NCI-H446 (cell line): ENCODE results near the gene ENTPD8.
"Not testable (repeated sequence)": the region's sequence is repeated elsewhere in the genome, so short reads cannot be mapped to it uniquely, and the experiment has no call there.

ENCODE experiments used
- DNase-seq, 2 experiments: peaks; one replicate each; lab custom pipeline; 2025; lab: John Stamatoyannopoulos, UW

Gene ENTPD8

DNA sequence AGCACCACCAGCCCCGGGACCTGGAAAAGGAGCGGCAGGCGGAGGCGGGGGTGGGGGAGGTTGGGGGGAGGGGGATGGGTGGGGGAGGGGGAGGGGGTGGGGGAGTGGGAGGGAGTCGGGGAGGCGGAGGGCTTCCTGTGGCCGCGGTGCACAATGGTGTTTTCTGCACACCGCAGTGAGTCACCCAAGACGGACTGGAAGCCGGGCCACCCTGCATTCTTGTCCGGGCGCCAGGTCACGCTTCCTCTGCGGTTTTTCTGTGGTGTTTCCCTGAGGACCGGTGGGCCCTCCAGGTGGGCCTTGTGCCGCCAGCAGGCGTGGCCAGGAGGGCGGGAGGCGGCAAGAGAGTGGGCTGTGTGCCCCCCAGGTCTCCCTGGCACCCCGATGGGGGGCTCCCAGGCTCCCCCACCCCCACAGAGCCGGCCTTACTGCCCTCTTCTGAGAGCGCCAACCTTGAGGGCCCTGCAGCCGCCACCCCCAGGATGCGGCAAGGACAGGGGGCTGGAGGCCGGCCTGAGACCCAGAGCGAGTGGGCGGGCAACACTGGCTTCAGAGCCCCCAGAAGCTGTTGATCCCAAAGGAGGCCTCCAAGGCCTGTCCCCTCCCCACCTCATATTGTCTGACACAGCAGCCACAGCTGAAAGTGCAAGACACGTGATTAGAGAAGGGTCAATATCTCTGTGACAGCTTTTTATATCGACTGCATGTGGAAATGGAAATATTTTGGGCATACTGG lies 29.3 kb downstream of the ENTPD8 start:
- DNase-seq = no peak

DNA sequence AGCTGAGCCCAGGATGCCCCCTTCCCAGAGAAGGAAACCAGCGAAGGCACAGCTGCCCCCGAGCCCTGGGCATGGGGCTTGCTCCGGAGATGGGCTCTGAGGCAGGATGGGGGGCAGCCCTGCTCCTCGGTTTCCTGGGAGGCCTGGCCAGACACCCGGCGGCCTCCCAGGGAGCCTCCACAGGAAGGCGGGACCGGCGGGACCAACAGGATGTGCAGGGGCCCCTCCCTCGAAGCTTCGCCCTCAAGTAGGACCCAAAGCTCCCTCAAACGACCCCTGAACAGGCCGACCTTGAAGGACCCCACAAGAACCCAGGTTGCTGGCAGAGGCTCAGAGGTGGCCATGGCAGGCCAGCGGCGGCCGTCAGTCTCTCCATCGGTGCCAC lies 29.9 kb downstream of the ENTPD8 start:
- DNase-seq = no peak

DNA sequence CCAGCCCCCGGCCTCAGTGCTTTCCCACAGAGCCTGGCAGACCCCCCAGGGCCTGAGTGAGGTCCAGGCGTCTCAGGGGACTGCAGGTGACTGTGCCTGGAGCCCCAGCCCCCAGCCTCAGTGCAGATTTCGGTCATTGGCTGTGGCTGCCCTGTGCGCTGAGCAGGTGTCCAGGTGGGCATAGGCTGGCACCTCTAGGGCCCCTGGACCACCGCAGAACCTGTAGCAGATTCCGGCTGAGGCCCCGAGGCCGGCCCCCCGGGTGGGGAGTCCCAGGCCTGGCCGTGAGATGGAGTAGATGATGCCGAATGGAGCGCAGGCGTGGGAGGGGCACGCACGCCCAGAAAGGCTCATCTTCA lies 30.3 kb downstream of the ENTPD8 start:
- DNase-seq = no peak

- DNase-seq = not testable (repeated sequence)
Measured at GRCh38 chr9:137410236-137410890, 30.8 kb downstream of the ENTPD8 start.

DNA sequence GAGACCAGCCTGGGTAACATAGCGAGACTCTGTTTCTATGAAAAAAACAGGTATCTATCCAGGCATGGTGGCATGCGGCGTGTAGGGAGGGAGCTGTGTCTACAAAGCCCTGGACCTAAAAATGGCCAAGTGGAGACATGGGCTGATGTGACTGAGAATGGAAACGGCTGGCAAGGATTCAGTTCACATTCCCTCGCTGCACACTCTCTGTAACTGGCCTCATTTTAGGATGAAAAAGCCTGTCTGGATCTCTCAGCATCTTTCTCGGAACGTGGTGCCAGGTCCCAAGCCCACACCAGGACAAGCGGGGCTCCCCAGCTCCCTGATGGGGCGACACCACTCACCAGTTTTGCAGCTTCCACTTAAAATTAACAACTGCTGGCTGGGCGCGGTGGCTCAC lies 31.6 kb downstream of the ENTPD8 start:
- DNase-seq = no peak

GRCh38 chr9:137408651-137409405 lies 32.3 kb downstream of the ENTPD8 start:
- DNase-seq = no peak

DNA sequence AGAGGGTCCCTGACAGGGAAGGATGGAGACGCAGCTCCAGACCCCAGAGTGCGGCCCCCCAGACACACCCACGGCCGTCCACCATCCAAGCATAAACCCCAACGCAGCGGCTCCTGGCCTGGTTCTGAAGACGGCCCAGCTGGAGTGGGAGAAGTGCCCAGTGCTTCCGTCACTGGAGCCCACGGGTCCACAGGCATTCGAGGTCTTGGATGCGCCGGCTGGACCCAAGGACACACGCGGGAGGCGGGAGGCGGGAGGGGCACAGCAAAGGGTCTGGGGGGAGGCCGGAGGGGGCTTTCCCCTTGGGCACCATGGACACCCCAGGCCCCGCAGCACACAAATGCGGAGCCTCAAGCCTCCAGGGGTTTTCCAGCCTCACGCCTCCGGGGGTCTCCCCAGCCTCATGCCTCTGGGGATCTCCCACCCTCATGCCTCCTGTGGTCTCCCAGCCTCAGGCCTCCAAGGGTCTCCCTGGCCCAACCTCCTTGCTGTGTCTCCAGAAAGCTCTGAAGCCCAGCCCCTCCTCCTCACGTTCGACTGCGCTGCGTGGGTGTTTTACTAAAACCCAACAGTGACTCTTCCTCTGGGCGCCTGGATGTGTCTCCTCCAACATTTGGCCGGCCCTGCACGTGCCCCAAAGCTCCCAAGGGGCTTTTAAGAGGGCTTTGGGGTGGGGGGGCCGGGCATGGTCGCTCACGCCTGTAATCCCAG lies 33.4 kb downstream of the ENTPD8 start:
- DNase-seq = no peak

- no peak for DNase-seq
Measured at GRCh38 chr9:137406876-137407589, 34.1 kb downstream of the ENTPD8 start.

DNA sequence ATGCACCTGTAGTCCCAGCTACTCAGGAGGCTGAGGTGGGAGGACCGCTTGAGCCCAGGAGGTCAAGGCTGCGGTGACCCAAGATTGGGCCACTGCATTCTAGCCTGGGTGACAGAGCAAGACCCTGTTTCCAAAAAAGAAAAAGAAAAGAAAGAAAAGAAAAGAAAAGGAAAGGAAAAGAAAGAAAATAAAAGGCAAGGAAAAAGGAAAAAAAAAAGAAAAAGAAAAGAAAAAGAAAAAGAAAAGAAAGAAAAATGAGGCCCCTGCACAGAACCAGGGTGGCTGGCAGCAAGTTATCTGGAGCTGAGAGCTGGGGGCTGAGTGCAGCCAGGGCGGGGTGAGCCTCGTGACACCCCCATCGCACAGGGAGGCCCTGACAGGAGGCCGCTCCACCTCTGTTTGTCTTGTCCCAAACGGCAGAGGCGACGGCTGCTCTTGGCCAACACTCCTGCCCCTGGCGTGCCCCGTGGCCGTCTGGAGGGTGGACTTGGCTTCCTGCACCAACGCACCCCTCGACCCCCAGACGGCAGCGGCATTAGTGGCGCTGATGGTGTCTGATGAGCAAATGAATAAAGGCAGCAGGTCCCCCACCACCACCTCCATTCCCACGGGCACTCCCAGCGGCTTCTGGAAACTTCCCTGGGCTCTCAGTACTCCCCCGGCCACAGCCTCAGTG lies 34.9 kb downstream of the ENTPD8 start:
- no peak for DNase-seq

DNA sequence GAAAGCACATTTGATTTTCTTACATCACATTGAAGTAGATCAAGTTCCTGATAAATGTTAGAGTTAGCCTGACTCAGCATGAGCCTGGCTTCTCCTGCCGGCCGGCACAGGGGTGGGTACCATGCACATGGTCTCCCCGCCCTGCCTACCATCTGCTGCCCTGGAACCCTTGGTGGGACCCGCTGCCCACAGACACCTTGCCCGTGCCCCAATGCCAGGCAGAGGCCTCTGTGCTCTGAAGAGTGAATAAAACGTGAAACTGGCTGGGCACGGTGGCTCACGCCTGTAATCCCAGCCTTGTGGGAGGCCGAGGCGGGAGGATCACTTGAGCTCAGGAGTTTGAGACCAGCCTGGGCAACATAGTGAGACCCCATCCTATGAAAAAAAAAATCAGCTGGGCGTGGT lies 35.5 kb downstream of the ENTPD8 start:
- no peak for DNase-seq

- no peak for DNase-seq
Measured at GRCh38 chr9:137404961-137405567, 36.1 kb downstream of the ENTPD8 start.

DNA sequence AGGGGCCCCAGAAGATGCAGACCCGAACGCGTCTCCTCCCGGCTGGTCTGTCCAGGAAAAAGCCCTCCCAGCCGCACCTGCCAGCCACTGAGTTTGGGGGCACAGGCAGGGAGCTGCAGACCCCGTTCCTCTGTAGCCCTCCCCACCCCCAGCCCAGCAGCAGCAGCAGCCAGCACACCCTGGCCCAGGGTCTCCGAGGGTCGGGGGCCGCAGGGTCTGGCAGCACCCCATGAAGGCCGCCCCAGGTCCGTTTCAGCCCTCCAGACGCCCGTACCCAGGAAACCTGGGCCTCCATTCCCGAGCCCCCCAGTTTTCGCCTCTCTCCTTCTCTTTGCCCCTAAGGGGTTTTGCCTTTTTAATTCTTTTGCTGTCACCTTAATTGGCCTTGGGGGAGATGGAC lies 37.9 kb downstream of the ENTPD8 start:
- no peak for DNase-seq

- DNase-seq = no peak
Measured at GRCh38 chr9:137402746-137403145, 38.4 kb downstream of the ENTPD8 start.

- no peak for DNase-seq
Measured at GRCh38 chr9:137398561-137399468, 42.3 kb downstream of the ENTPD8 start.

- no peak for DNase-seq
Measured at GRCh38 chr9:137397675-137398423, 43.3 kb downstream of the ENTPD8 start.

DNA sequence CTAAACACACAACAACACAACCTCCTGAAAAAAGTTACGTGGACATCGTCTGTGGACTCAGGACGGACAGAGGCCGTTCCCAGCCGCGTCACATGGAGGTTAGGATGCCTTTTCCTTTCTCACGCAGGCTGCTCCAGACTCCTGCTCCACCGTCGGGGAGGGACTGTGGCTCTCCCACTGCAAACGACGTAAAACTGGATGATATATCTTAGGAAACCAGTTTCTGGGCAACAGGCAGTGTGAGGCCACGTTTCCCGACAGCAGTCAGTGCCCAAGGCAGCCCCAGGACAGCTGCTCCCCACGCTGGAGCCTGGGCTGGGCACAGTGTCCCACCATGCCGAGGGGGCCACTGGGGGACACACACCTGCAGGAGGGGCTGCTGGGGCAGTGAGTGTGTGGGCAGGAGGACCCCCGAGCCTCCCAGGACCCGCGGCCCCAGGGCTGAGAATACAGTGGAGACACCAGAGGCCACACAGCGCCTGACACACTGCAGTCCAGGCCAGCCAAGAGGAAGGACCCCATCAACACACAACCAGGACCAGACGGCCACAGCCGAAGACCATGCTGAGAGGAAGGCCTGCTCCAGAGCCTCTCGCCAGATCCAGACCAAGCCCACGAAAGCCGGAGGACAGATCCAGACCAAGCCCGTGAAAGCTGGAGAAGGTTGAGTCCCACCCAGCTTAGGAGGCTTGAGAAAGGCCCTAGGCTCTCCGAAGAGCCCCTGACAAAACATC lies 44.4 kb downstream of the ENTPD8 start:
- DNase-seq = no peak

DNA sequence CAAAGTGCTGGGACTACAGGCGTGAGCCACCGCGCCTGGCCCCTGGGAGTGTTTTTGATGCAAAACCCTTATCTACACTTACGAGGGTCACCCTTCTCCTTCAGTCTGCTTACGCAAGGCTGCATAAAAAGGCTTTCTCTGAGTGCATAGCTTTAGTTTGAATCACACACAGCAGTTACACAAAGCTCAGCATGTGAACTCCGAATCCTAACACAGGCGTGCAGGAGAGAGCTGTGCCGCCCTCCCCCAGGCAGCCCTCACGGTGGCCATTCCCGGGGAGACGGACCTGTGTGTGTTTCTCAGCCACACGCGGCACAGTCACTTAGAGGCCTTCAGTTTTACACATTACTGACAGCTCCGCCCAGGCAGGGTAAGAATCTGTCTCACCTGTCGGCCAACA lies 44.9 kb downstream of the ENTPD8 start:
- DNase-seq = no peak

GRCh38 chr9:137395666-137396010 lies 45.5 kb downstream of the ENTPD8 start:
- DNase-seq = no peak
